HepG2 (cell line): ENCODE data around the gene LITAFD. TPM values are rescaled to one million over a fixed set of nuclear protein-coding genes. Genes with fewer than 3 reads are reported as not detected.

Experiments
- AGO2 ChIP-seq: fragments of 200-400 bp; formaldehyde crosslinking; optimal IDR thresholded peaks from 2 replicates; pipeline ENCODE3; 2017; ENCODE audit warnings: mild to moderate bottlenecking, low read depth, low read length, moderate library complexity
- ARNT ChIP-seq: fragments of 450-650 bp; IDR thresholded peaks from 2 replicates; pipeline ENCODE4 v1.6.1; 2017
- CENPT ChIP-seq: sonication (generic); formaldehyde crosslinking; IDR thresholded peaks from 2 replicates; pipeline ENCODE4 v1.8.0; 2022; ENCODE audit warnings: low read depth, mild to moderate bottlenecking, moderate library complexity, missing genetic modification reagents
- ETV6 ChIP-seq: sonication (generic); formaldehyde crosslinking; conservative IDR thresholded peaks from 2 replicates; pipeline ENCODE4 v1.4.0; 2020; ENCODE audit warnings: missing genetic modification reagents
- HOXA9 ChIP-seq: sonication (generic); formaldehyde crosslinking; IDR thresholded peaks from 2 replicates; pipeline ENCODE4 v1.8.1; 2022; ENCODE audit warnings: missing genetic modification reagents, mild to moderate bottlenecking, moderate library complexity, borderline replicate concordance
- JDP2 ChIP-seq: sonication (generic); formaldehyde crosslinking; IDR thresholded peaks from 2 replicates; pipeline ENCODE4 v1.8.1; 2022; ENCODE audit warnings: missing genetic modification reagents, borderline replicate concordance
- KAT7 ChIP-seq: IDR thresholded peaks from 2 replicates; pipeline ENCODE4 v1.6.1; 2018; ENCODE audit warnings: borderline replicate concordance, missing compliant biosample characterization
- KDM5B ChIP-seq: sonication (generic); formaldehyde crosslinking; IDR thresholded peaks from 2 replicates; pipeline ENCODE4 v1.4.0; 2020; ENCODE audit warnings: missing genetic modification reagents, mild to moderate bottlenecking, borderline replicate concordance
- MATR3 ChIP-seq: sonication (generic); formaldehyde crosslinking; IDR thresholded peaks from 2 replicates; pipeline ENCODE4 v1.4.0; 2020; ENCODE audit warnings: missing genetic modification reagents
- NCOR1 ChIP-seq: fragments of 200-600 bp; sonication (generic); IDR thresholded peaks from 2 replicates; pipeline ENCODE4 v1.7.0; 2017; ENCODE audit warnings: antibody characterized with exemption, low read length, borderline replicate concordance
- PAWR ChIP-seq: sonication (generic); formaldehyde crosslinking; IDR thresholded peaks from 2 replicates; pipeline ENCODE4 v1.4.0; 2020; ENCODE audit warnings: missing genetic modification reagents, mild to moderate bottlenecking, borderline replicate concordance
- TSC22D2 ChIP-seq: sonication (generic); formaldehyde crosslinking; IDR thresholded peaks from 2 replicates; pipeline ENCODE4 v1.5.1; 2020; ENCODE audit warnings: missing genetic modification reagents, mild to moderate bottlenecking, borderline replicate concordance
- ZEB1 ChIP-seq: IDR thresholded peaks from 2 replicates; pipeline ENCODE4 v1.6.1; 2012; ENCODE audit warnings: mild to moderate bottlenecking, low read depth, inconsistent platforms; ENCODE audit not compliant: insufficient replicate concordance
- ZMYM2 ChIP-seq: sonication (generic); formaldehyde crosslinking; IDR thresholded peaks from 2 replicates; pipeline ENCODE4 v1.8.0; 2022; ENCODE audit warnings: mild to moderate bottlenecking, missing genetic modification reagents
- ZNF136 ChIP-seq: sonication (generic); formaldehyde crosslinking; IDR thresholded peaks from 2 replicates; pipeline ENCODE4 v1.8.1; 2022; ENCODE audit warnings: low read depth, mild to moderate bottlenecking, moderate library complexity, missing genetic modification reagents
- ZNF251 ChIP-seq: sonication (generic); formaldehyde crosslinking; IDR thresholded peaks from 2 replicates; pipeline ENCODE4 v1.9.0; 2021; ENCODE audit warnings: mild to moderate bottlenecking, missing genetic modification reagents
- ZNF350 ChIP-seq: sonication (generic); formaldehyde crosslinking; IDR thresholded peaks from 2 replicates; pipeline ENCODE4 v1.4.0; 2020; ENCODE audit warnings: mild to moderate bottlenecking, low read depth, missing genetic modification reagents, borderline replicate concordance
- ZNF570 ChIP-seq: sonication (generic); formaldehyde crosslinking; IDR thresholded peaks from 2 replicates; pipeline ENCODE4 v1.4.0; 2020; ENCODE audit warnings: mild to moderate bottlenecking, missing genetic modification reagents, borderline replicate concordance
- ZNF777 ChIP-seq: sonication (generic); formaldehyde crosslinking; IDR thresholded peaks from 2 replicates; pipeline ENCODE4 v1.4.0; 2020; ENCODE audit warnings: missing genetic modification reagents
- ZNF780A ChIP-seq: sonication (generic); formaldehyde crosslinking; IDR thresholded peaks from 2 replicates; pipeline ENCODE4 v1.8.0; 2022; ENCODE audit warnings: mild to moderate bottlenecking, missing genetic modification reagents, moderate library complexity
- ZNF841 ChIP-seq: sonication (generic); formaldehyde crosslinking; IDR thresholded peaks from 2 replicates; pipeline ENCODE4 v1.8.1; 2023; ENCODE audit warnings: missing genetic modification reagents, borderline replicate concordance
- polyA plus RNA-seq, 8 experiments: library from polyadenylated mRNA; depleted of rRNA in 3 of 8; stranded (reverse) in 7 of 8; unstranded in 1 of 8; fragments of >200 nt; fragmentation: Illumina TruSeq in 4 of 8; extraction: Trizol in 4 of 8; gene quantifications; 2 replicates each; pipeline versions ENCODE4 v1.2.1 to v1.2.3, GENCODE V29; 2011 to 2016; ENCODE audit warnings: low read depth in 4 of 8, missing spikeins in 1 of 8, mixed read lengths in 1 of 8; ENCODE audit not compliant: insufficient read depth in 1 of 8
- total RNA-seq, 5 experiments: library from RNA; depleted of rRNA; stranded (reverse); fragments of >200 nt; fragmentation: Illumina TruSeq; extraction: Trizol; gene quantifications; 2 replicates each; pipeline ENCODE4 v1.2.3, GENCODE V29; 2016; ENCODE audit warnings: low read depth in 1 of 5
- TF ChIP-seq, protein P1 (sequence below): sonication (generic); formaldehyde crosslinking; IDR thresholded peaks from 2 replicates; pipeline ENCODE4 v1.5.0; 2020; ENCODE audit warnings: missing genetic modification reagents
- TF ChIP-seq, protein P2 (sequence below): IDR thresholded peaks from 2 replicates; pipeline ENCODE4 v1.6.1; 2016; ENCODE audit warnings: missing compliant biosample characterization, missing genetic modification reagents, borderline replicate concordance
- TF ChIP-seq, protein P3 (sequence below): sonication (generic); formaldehyde crosslinking; IDR thresholded peaks from 2 replicates; pipeline ENCODE4 v1.5.0; 2020; ENCODE audit warnings: missing genetic modification reagents
- TF ChIP-seq, protein P4 (sequence below): sonication (generic); formaldehyde crosslinking; IDR thresholded peaks from 2 replicates; pipeline ENCODE4 v1.5.0; 2020; ENCODE audit warnings: mild to moderate bottlenecking, missing genetic modification reagents, borderline replicate concordance

The LITAFD gene
- total and polyA plus RNA-seq, 2 of the 13 experiments (the other 11 are each of a cell fraction or from before 2014, with no cell fraction given) = not detected

DNA sequence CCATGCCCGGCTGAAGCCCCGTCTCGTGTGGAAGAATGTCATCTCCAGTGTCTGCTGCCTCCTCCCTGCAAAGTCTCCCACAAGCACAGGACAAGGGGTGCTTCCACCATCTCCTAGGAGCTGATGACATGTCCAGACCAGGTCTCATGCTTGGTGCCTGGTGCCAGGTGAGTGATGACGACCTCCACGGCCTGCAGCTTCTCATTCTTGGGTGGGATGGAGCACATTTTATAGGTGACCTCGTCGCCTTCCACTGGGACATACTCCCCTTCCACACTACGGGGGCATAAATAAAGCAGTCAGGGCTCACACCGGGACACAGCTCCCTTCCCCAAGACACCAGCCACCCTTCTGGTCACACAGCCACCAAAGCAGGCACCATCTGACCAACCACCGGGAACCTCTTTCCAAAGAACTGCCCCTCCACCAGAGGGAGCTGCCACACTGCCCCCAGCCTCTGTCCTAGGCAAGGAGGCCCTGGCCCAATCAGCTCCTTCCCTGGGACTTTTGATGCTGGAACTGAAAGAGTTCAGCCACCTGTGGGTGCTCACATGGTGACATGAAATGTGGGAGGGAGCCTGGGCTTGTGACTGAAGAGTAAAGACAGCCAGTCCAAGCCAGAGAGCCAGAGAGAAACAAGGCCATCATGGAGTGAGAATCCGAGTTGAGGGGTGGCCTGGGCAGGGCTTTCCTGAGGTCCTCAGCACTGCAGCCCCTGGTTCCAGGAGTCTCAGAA is 26.9 kb upstream of the LITAFD start (continued):
- TF ChIP-seq, protein P1, sequence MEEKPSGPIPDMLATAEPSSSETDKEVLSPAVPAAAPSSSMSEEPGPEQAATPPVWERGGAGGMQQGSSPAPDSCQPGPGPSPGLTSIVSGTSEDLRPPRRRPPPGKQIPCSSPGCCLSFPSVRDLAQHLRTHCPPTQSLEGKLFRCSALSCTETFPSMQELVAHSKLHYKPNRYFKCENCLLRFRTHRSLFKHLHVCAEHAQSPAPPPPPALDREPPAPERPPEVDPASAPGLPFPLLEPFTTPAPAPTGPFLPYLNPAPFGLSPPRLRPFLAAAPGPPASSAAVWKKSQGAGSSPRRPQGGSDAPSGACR (CRISPR knock-in tag) = no peak
- TF ChIP-seq PAWR (CRISPR knock-in tag) = no peak
- TF ChIP-seq ZNF777 (CRISPR knock-in tag) = 0 out of 2 replicates have a peak, but pooled peaks have one; percentile 29
- TF ChIP-seq CENPT = no peak
- TF ChIP-seq TSC22D2 = no peak
- peak; percentile 67 for TF ChIP-seq AGO2
- no peak for TF ChIP-seq ARNT
- TF ChIP-seq, protein P2, sequence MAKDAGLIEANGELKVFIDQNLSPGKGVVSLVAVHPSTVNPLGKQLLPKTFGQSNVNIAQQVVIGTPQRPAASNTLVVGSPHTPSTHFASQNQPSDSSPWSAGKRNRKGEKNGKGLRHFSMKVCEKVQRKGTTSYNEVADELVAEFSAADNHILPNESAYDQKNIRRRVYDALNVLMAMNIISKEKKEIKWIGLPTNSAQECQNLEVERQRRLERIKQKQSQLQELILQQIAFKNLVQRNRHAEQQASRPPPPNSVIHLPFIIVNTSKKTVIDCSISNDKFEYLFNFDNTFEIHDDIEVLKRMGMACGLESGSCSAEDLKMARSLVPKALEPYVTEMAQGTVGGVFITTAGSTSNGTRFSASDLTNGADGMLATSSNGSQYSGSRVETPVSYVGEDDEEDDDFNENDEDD = no peak
- TF ChIP-seq ZMYM2 (CRISPR knock-in tag) = peak; percentile 58; the same call in 1 of the 2 replicates
- TF ChIP-seq ZNF251 = no peak
- TF ChIP-seq ZEB1 = no peak
- peak; percentile 11; the same call in 1 of the 2 replicates for TF ChIP-seq ZNF350 (CRISPR knock-in tag)
- TF ChIP-seq, protein P3, sequence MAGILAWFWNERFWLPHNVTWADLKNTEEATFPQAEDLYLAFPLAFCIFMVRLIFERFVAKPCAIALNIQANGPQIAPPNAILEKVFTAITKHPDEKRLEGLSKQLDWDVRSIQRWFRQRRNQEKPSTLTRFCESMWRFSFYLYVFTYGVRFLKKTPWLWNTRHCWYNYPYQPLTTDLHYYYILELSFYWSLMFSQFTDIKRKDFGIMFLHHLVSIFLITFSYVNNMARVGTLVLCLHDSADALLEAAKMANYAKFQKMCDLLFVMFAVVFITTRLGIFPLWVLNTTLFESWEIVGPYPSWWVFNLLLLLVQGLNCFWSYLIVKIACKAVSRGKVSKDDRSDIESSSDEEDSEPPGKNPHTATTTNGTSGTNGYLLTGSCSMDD (CRISPR knock-in tag) = no peak
- TF ChIP-seq ZNF136 = no peak
- 0 out of 2 replicates have a peak, but pooled peaks have one; percentile 37 for TF ChIP-seq HOXA9 (CRISPR knock-in tag)
- TF ChIP-seq KDM5B = no peak
- TF ChIP-seq KAT7 = no peak
- no peak for TF ChIP-seq ZNF570 (CRISPR knock-in tag)
- TF ChIP-seq ETV6 (CRISPR knock-in tag) = 0 out of 2 replicates have a peak, but pooled peaks have one; percentile 17
- no peak for TF ChIP-seq ZNF780A
- TF ChIP-seq ZNF841 (CRISPR knock-in tag) = no peak
- TF ChIP-seq, protein P4, sequence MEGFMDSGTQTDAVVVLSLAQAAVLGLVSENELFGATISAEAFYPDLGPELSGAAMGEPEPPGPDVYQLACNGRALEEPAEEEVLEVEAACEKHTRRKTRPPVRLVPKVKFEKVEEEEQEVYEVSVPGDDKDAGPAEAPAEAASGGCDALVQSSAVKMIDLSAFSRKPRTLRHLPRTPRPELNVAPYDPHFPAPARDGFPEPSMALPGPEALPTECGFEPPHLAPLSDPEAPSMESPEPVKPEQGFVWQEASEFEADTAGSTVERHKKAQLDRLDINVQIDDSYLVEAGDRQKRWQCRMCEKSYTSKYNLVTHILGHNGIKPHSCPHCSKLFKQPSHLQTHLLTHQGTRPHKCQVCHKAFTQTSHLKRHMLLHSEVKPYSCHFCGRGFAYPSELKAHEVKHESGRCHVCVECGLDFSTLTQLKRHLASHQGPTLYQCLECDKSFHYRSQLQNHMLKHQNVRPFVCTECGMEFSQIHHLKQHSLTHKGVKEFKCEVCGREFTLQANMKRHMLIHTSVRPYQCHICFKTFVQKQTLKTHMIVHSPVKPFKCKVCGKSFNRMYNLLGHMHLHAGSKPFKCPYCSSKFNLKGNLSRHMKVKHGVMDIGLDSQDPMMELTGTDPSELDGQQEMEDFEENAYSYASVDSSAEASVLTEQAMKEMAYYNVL (CRISPR knock-in tag) = no peak
- no peak for TF ChIP-seq JDP2
- no peak for TF ChIP-seq NCOR1
- TF ChIP-seq MATR3 = no peak
